ENCODE results near the gene RUFY4.

DNA sequence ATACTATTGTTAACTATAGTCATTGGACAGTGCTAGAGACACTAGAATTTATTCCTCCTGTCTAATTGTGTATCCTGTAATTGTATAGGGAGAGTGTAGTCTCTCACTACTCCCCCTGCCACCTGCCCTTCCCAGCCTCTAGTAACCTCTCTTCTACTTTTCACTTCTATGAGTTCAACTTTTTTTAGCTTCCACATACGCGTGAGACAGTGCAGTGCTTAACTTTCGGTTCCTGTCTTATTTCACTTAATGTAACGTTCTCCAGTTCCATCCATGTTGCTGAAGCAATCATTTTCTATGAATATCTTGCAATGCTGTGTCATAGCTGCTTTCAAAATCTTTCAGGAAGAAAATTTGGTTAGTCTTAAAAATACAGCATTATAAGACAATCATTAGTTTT, 22.8 kb upstream of the RUFY4 start:
- TF ChIP-seq, protein P1, sequence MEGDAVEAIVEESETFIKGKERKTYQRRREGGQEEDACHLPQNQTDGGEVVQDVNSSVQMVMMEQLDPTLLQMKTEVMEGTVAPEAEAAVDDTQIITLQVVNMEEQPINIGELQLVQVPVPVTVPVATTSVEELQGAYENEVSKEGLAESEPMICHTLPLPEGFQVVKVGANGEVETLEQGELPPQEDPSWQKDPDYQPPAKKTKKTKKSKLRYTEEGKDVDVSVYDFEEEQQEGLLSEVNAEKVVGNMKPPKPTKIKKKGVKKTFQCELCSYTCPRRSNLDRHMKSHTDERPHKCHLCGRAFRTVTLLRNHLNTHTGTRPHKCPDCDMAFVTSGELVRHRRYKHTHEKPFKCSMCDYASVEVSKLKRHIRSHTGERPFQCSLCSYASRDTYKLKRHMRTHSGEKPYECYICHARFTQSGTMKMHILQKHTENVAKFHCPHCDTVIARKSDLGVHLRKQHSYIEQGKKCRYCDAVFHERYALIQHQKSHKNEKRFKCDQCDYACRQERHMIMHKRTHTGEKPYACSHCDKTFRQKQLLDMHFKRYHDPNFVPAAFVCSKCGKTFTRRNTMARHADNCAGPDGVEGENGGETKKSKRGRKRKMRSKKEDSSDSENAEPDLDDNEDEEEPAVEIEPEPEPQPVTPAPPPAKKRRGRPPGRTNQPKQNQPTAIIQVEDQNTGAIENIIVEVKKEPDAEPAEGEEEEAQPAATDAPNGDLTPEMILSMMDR (IDR thresholded peaks at IDR 0.05): no peak
- TF ChIP-seq ZBTB21 (CRISPR knock-in tag; IDR thresholded peaks at IDR 0.05; ENCODE audit: borderline replicate concordance) (no peak), SP1 (CRISPR knock-in tag; conservative IDR thresholded peaks at IDR 0.05) (no peak)
- TF ChIP-seq, protein P2, sequence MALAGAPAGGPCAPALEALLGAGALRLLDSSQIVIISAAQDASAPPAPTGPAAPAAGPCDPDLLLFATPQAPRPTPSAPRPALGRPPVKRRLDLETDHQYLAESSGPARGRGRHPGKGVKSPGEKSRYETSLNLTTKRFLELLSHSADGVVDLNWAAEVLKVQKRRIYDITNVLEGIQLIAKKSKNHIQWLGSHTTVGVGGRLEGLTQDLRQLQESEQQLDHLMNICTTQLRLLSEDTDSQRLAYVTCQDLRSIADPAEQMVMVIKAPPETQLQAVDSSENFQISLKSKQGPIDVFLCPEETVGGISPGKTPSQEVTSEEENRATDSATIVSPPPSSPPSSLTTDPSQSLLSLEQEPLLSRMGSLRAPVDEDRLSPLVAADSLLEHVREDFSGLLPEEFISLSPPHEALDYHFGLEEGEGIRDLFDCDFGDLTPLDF (CRISPR knock-in tag; IDR thresholded peaks at IDR 0.05): no peak

Measured in WTC11 (cell line).